ENCODE data around the gene MARVELD2. TPM values are rescaled to one million over a fixed set of nuclear protein-coding genes. Genes with fewer than 3 reads are reported as not detected.

The MARVELD2 gene
- total and polyA plus RNA-seq, 2 of the 13 experiments (the other 11 are each of a cell fraction or from before 2014, with no cell fraction given), result 11.1 to 15.4 TPM

- 0 out of 2 replicates have a peak, but pooled peaks have one; percentile 56 for TF ChIP-seq ZNF749 (CRISPR knock-in tag; IDR thresholded peaks at IDR 0.05; ENCODE audit: borderline replicate concordance)
- no peak for TF ChIP-seq ARNT2 (CRISPR knock-in tag; IDR thresholded peaks at IDR 0.05; ENCODE audit: low read depth)
- no peak for TF ChIP-seq ZNF576 (CRISPR knock-in tag; IDR thresholded peaks at IDR 0.05)
- TF ChIP-seq ZFY (CRISPR knock-in tag; IDR thresholded peaks at IDR 0.05), result peak; percentile 78
- TF ChIP-seq ZNF841 (CRISPR knock-in tag; IDR thresholded peaks at IDR 0.05; ENCODE audit: borderline replicate concordance), result no peak
- no peak for TF ChIP-seq ZNF205 (CRISPR knock-in tag; IDR thresholded peaks at IDR 0.05)
- no peak; the same call in 1 of the 2 replicates for TF ChIP-seq ARNTL (CRISPR knock-in tag; IDR thresholded peaks at IDR 0.05)
- TF ChIP-seq ZFP91 (CRISPR knock-in tag; IDR thresholded peaks at IDR 0.05; ENCODE audit: borderline replicate concordance), result peak; percentile 80
- TF ChIP-seq CHD2 (IDR thresholded peaks at IDR 0.05; ENCODE audit: low read depth, low read length), result no peak
- peak; percentile 42 for TF ChIP-seq TBX2 (CRISPR knock-in tag; IDR thresholded peaks at IDR 0.05; ENCODE audit: borderline replicate concordance)
- TF ChIP-seq MAFK (conservative IDR thresholded peaks at IDR 0.05 in 1 of 2, IDR thresholded peaks at IDR 0.05 in 1 of 2; ENCODE audit: low read length in 2 of 2), result no peak
- TF ChIP-seq CTCF (CRISPR knock-in tag; IDR thresholded peaks at IDR 0.05), result no peak
- no peak for TF ChIP-seq ZNF609 (CRISPR knock-in tag; IDR thresholded peaks at IDR 0.05; ENCODE audit: borderline replicate concordance)
Observed at GRCh38 chr5:69493396-69494133, 78.6 kb downstream of the MARVELD2 start (continued).

All from HepG2 (cell line).